B cell (primary cell): ENCODE results near the gene EVI5L. TPM values are rescaled to one million over a fixed set of nuclear protein-coding genes. Genes with fewer than 3 reads are reported as not detected.
"Not testable (repeated sequence)": the region's sequence is repeated elsewhere in the genome, so short reads cannot be mapped to it uniquely, and the experiment has no call there.

Source experiments
- ATAC-seq: fragments of 200-7000 bp; cut with Tn5 transposase; one replicate; pipeline ENCODE4 v1.10.0; 2021; ENCODE audit warnings: low read depth, mild to moderate bottlenecking, moderate number of reproducible peaks, moderate library complexity
- CTCF ChIA-PET: fragments of 350-600 bp; sonication (Branson Sonifier 250); formaldehyde crosslinking; loops from one replicate; lab custom pipeline; 2021; ENCODE audit warnings: antibody characterized with exemption, inconsistent platforms; lab: Charles Lee
- POLR2A ChIA-PET: fragments of 350-600 bp; sonication (Branson Sonifier 250); formaldehyde crosslinking; loops from one replicate; lab custom pipeline; 2021; ENCODE audit warnings: antibody characterized with exemption; lab: Charles Lee
- DNase-seq: peaks from one replicate; pipeline ENCODE4 v3.0.0; 2013
- H2AFZ ChIP-seq: 2 replicates; pipeline ENCODE4 v1.6.1; 2012; ENCODE audit warnings: mild to moderate bottlenecking, low read depth, low read length; ENCODE audit not compliant: insufficient read depth, poor library complexity, severe bottlenecking
- H3K27ac ChIP-seq, 2 donors: 1 replicate in 1 of 2; 2 replicates in 1 of 2; pipeline ENCODE4 v1.5.1; 2012 to 2013; ENCODE audit warnings: low read length in 2 of 2, mild to moderate bottlenecking in 2 of 2, moderate library complexity in 1 of 2
- H3K27me3 ChIP-seq, 4 experiments: fragments of 200-600 bp in 1 of 4; sonication (generic) in 1 of 4; replicated peaks in 1 of 4; 1 replicate in 2 of 4; 2 replicates in 2 of 4; pipeline versions ENCODE4 v1.6.1 to v1.7.0; 2013 to 2016; ENCODE audit warnings: low read length in 3 of 4, mild to moderate bottlenecking in 2 of 4, mixed read lengths in 1 of 4, moderate library complexity in 1 of 4; ENCODE audit not compliant: insufficient read depth in 4 of 4, control insufficient read depth in 3 of 4; ENCODE audit errors: control extremely low read depth in 1 of 4
- H3K36me3 ChIP-seq, 2 experiments: replicated peaks in 1 of 2; 1 replicate in 1 of 2; 2 replicates in 1 of 2; pipeline versions ENCODE4 v1.6.1 to v1.7.1; 2013; ENCODE audit warnings: low read length in 1 of 2; ENCODE audit not compliant: insufficient read depth in 2 of 2, control insufficient read depth in 1 of 2; ENCODE audit errors: control extremely low read depth in 1 of 2, extremely low read depth in 1 of 2
- H3K4me1 ChIP-seq, 2 donors: fragments of 200-600 bp in 1 of 2; sonication (generic) in 1 of 2; 1 replicate in 1 of 2; 2 replicates in 1 of 2; pipeline versions ENCODE4 v1.5.1 to v1.6.1; 2013 to 2017; ENCODE audit warnings: low read length in 2 of 2; ENCODE audit not compliant: control insufficient read depth in 2 of 2, insufficient read depth in 2 of 2
- H3K4me2 ChIP-seq: replicated peaks from 2 replicates; pipeline ENCODE3; 2012; ENCODE audit warnings: mild to moderate bottlenecking, low read depth, low read length; ENCODE audit not compliant: poor library complexity, severe bottlenecking
- H3K4me3 ChIP-seq, 5 experiments: fragments of 200-600 bp in 1 of 5; sonication (generic) in 1 of 5; 1 replicate in 3 of 5; 2 replicates in 2 of 5; pipeline versions ENCODE4 v1.5.1 to v1.7.0; 2011 to 2016; ENCODE audit warnings: low read length in 4 of 5, mild to moderate bottlenecking in 4 of 5, low read depth in 2 of 5, control low read depth in 1 of 5, moderate library complexity in 1 of 5; ENCODE audit not compliant: insufficient read depth in 1 of 5; ENCODE audit errors: control extremely low read depth in 1 of 5, extremely low read depth in 1 of 5
- H3K79me2 ChIP-seq: fragments of 200-600 bp; sonication (generic); one replicate; pipeline ENCODE4 v1.6.0; 2016; ENCODE audit warnings: low read length; ENCODE audit not compliant: control insufficient read depth, insufficient read depth
- H3K9ac ChIP-seq: fragments of 200-600 bp; sonication (generic); 2 replicates; pipeline ENCODE4 v1.6.1; 2017; ENCODE audit warnings: mild to moderate bottlenecking, low read length, moderate library complexity
- H3K9me3 ChIP-seq, 3 donors: one replicate each; pipeline versions ENCODE4 v1.6.1 to v1.7.1; 2013; ENCODE audit warnings: low read length in 2 of 3; ENCODE audit not compliant: control insufficient read depth in 2 of 3, insufficient read depth in 1 of 3; ENCODE audit errors: control extremely low read depth in 1 of 3
- H4K20me1 ChIP-seq: 2 replicates; pipeline ENCODE4 v1.6.0; 2012; ENCODE audit warnings: mild to moderate bottlenecking, low read length; ENCODE audit not compliant: insufficient read depth, control insufficient read depth, poor library complexity, severe bottlenecking
- H3K27ac Mint-ChIP-seq: one replicate; pipeline ENCODE4 v1.8.0; 2021; ENCODE audit warnings: mixed read lengths
- H3K27me3 Mint-ChIP-seq: one replicate; pipeline ENCODE4 v1.8.0; 2021; ENCODE audit warnings: mixed read lengths
- H3K4me1 Mint-ChIP-seq: one replicate; pipeline ENCODE4 v1.8.0; 2021; ENCODE audit warnings: mixed read lengths
- H3K4me3 Mint-ChIP-seq: one replicate; pipeline ENCODE4 v1.8.0; 2021; ENCODE audit warnings: mixed read lengths
- H3K9me3 Mint-ChIP-seq: one replicate; pipeline ENCODE4 v1.8.0; 2022; ENCODE audit warnings: mixed read lengths; ENCODE audit not compliant: insufficient read depth
- EZH2 ChIP-seq: IDR thresholded peaks from 2 replicates; pipeline ENCODE4 v1.6.1; 2012; ENCODE audit warnings: borderline replicate concordance, low read depth, mild to moderate bottlenecking, moderate library complexity, low read length; ENCODE audit not compliant: insufficient read depth, poor library complexity, severe bottlenecking
- WGBS: methylation state at CpG from one replicate; pipeline ENCODE4 v1.1.5; 2013; ENCODE audit warnings: missing lambda C conversion rate; ENCODE audit not compliant: insufficient coverage; 5-methylcytosine and 5-hydroxymethylcytosine counted together
- intact Hi-C: fragments of 100-400 bp; cut with micrococcal nuclease; formaldehyde crosslinking; loops from one replicate; pipeline ENCODE4 v1.10.0; 2022
- polyA plus RNA-seq: library from polyadenylated mRNA; depleted of rRNA; stranded (reverse); fragments of >200 nt; gene quantifications from 2 replicates; pipeline ENCODE4 v1.2.3, GENCODE V29; 2012
- total RNA-seq, 2 donors: library from RNA; stranded (reverse); fragments of 120-200 nt in 1 of 2; gene quantifications; 1 replicate in 1 of 2; 2 replicates in 1 of 2; pipeline versions ENCODE4 v1.2.3 to v1.2.4, GENCODE V29; 2013 to 2022
- TF ChIP-seq, protein P1 (sequence below): fragments of 200-600 bp; IDR thresholded peaks from one replicate; pipeline ENCODE4 v1.8.0; 2022; ENCODE audit warnings: antibody characterized with exemption, mild to moderate bottlenecking

Gene EVI5L
- total and polyA plus RNA-seq, 2 donors (not counting 1 experiment from before 2014, with no cell fraction given), result 7.9 to 11.8 TPM

DNA sequence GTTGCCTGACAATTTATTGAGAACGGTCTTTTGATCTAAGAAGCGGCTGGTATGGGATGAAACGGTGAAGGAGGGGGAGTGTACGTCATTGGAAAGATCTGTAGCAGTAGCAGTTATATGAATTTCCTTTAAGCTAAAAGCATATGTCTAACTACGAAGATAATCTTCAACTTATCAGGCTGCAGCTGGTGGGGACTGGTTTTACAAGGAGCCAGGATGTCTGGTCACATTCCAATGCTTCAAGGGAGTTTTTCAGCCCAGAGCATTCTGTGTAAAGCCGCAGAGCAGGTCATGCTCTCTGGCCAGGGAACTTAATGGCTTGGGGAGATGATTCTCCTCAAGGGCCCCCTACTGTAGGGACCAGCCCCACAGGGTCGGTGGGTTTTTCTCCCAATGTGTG, 37.7 kb upstream of the EVI5L start:
- H3K27ac Mint-ChIP-seq, result no peak overlapping the region
- peaks cover 23% of the 10 kb centered on the region for H3K4me1 Mint-ChIP-seq
- ChIA-PET CTCF (interaction anchor here (1.1 to 2.8 kb wide), 3 partner anchors 9 to 111 kb away, joined by 3 to 10 read pairs (median 3); partner anchors contain the start of gene TRAPPC5), POLR2A (no interaction called here)
- no peaks in the 10 kb centered on the region for H4K20me1 ChIP-seq
- no peak for ATAC-seq
- H3K9ac ChIP-seq, result no peak overlapping the region
- H3K36me3 ChIP-seq, result no peaks in the 10 kb centered on the region
- DNase-seq, result no peak
- peaks cover 0 to 34% (median 18%) of the 10 kb centered on the region in 4 experiments for H3K27me3 ChIP-seq
- TF ChIP-seq EZH2, result no peak
- TF ChIP-seq, protein P1, sequence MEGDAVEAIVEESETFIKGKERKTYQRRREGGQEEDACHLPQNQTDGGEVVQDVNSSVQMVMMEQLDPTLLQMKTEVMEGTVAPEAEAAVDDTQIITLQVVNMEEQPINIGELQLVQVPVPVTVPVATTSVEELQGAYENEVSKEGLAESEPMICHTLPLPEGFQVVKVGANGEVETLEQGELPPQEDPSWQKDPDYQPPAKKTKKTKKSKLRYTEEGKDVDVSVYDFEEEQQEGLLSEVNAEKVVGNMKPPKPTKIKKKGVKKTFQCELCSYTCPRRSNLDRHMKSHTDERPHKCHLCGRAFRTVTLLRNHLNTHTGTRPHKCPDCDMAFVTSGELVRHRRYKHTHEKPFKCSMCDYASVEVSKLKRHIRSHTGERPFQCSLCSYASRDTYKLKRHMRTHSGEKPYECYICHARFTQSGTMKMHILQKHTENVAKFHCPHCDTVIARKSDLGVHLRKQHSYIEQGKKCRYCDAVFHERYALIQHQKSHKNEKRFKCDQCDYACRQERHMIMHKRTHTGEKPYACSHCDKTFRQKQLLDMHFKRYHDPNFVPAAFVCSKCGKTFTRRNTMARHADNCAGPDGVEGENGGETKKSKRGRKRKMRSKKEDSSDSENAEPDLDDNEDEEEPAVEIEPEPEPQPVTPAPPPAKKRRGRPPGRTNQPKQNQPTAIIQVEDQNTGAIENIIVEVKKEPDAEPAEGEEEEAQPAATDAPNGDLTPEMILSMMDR, result no peak
- peaks cover 0 to 21% (median 0%) of the 10 kb centered on the region in 3 donors for H3K9me3 ChIP-seq
- H3K27ac ChIP-seq, result no peak overlapping the region
- H3K4me2 ChIP-seq, result no peak overlapping the region
- no peaks in the 10 kb centered on the region for H3K79me2 ChIP-seq
- no peak overlapping the region for H3K4me3 Mint-ChIP-seq
- intact Hi-C loops, result no loop called here
- H3K27me3 Mint-ChIP-seq, result peaks cover 18% of the 10 kb centered on the region
- H3K9me3 Mint-ChIP-seq, result peaks cover 2% of the 10 kb centered on the region
- 87% methylated on average over 5 of the region's 7 CpGs for WGBS
- no peak overlapping the region for H3K4me3 ChIP-seq
- H2AFZ ChIP-seq, result no peak overlapping the region
- H3K4me1 ChIP-seq, result peaks cover 25% of the 10 kb centered on the region in 2 donors

DNA sequence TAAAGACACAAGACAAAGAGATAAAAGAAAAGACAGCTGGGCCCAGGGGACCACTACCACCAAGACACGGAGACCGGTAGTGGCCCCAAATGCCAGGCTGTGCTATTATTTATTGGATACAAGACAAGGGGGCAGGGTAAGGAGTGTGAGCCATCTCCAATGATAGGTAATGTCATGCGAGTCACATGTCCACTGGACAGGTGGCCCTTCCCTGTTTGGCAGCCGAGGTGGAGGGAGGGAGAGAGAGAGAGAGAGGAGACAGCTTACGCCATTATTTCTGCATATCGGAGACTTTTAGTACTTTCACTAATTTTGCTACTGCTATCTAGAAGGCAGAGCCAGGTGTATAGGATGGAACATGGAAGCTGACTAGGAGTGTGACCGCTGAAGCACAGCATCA, 37.3 kb upstream of the EVI5L start:
- ATAC-seq, H3K9ac ChIP-seq, H3K79me2 ChIP-seq, intact Hi-C loops, H3K9me3 Mint-ChIP-seq, H4K20me1 ChIP-seq, POLR2A ChIA-PET, H3K4me2 ChIP-seq, DNase-seq, H3K4me3 Mint-ChIP-seq, H3K36me3 ChIP-seq, H3K27ac ChIP-seq, H3K27ac Mint-ChIP-seq, H2AFZ ChIP-seq, H3K4me3 ChIP-seq: not testable (repeated sequence)
- CTCF ChIA-PET, result interaction anchor here (1.1 to 2.8 kb wide), 2 partner anchors 9 to 112 kb away, joined by 3 to 10 read pairs; partner anchors contain the start of gene TRAPPC5
- Mint-ChIP-seq H3K4me1 (peaks cover 20% of the 10 kb centered on the region), H3K27me3 (peaks cover 15% of the 10 kb centered on the region)
- H3K4me1 ChIP-seq, result peaks cover 21 to 22% of the 10 kb centered on the region in 2 donors
- WGBS, result 93% methylated on average over 5 of the region's 7 CpGs
- peaks cover 0 to 17% (median 0%) of the 10 kb centered on the region in 3 donors for H3K9me3 ChIP-seq
- H3K27me3 ChIP-seq, result peaks cover 0 to 30% (median 14%) of the 10 kb centered on the region in 4 experiments
